HS-5 (cell line): ENCODE data around the gene TLR5.

Experiments
- DNase-seq: peaks from one replicate; pipeline ENCODE4 v3.0.0-alpha.2; 2012; ENCODE audit warnings: low read depth

TLR5 gene

GRCh38 chr1:223109581-223110026 is 33.4 kb downstream of the TLR5 start:
- no peak for DNase-seq

- no peak for DNase-seq
Measured at GRCh38 chr1:223106856-223107255, 36.2 kb downstream of the TLR5 start.

GRCh38 chr1:223105568-223105967 is 37.5 kb downstream of the TLR5 start:
- DNase-seq, result no peak

GRCh38 chr1:223102797-223103533 is 40.1 kb downstream of the TLR5 start:
- no peak for DNase-seq

GRCh38 chr1:223097713-223098112 is 45.3 kb downstream of the TLR5 start:
- DNase-seq, result no peak

- no peak for DNase-seq
Measured at GRCh38 chr1:223095870-223096269, 47.2 kb downstream of the TLR5 start.

GRCh38 chr1:223091896-223092295 is 51.2 kb downstream of the TLR5 start:
- DNase-seq, result no peak

GRCh38 chr1:223089250-223089649 is 53.8 kb downstream of the TLR5 start:
- no peak for DNase-seq

GRCh38 chr1:223088713-223089240 is 54.3 kb downstream of the TLR5 start:
- DNase-seq, result no peak

GRCh38 chr1:223087291-223088255 is 55.5 kb downstream of the TLR5 start:
- DNase-seq, result no peak

- no peak for DNase-seq
Measured at GRCh38 chr1:223084464-223084866, 58.6 kb downstream of the TLR5 start.

GRCh38 chr1:223083831-223084230 is 59.2 kb downstream of the TLR5 start:
- no peak for DNase-seq

- no peak for DNase-seq
Measured at GRCh38 chr1:223082914-223083313, 60.1 kb downstream of the TLR5 start.

- DNase-seq, result peak; percentile 89
Measured at GRCh38 chr1:223081181-223081994, 61.7 kb downstream of the TLR5 start.

GRCh38 chr1:223079498-223079897 is 63.5 kb downstream of the TLR5 start:
- no peak for DNase-seq

- DNase-seq, result no peak
Measured at GRCh38 chr1:223077247-223077833, 65.7 kb downstream of the TLR5 start.

- DNase-seq, result no peak
Measured at GRCh38 chr1:223076362-223076761, 66.7 kb downstream of the TLR5 start.

GRCh38 chr1:223075834-223076233 is 67.2 kb downstream of the TLR5 start:
- no peak for DNase-seq

GRCh38 chr1:223074445-223075300 is 68.4 kb downstream of the TLR5 start:
- no peak for DNase-seq

GRCh38 chr1:223068900-223069665 is 74.0 kb downstream of the TLR5 start:
- DNase-seq, result no peak
